Endothelial cell (in vitro differentiated cells): ENCODE measurements around the gene LUZP1. TPM values are rescaled to one million over a fixed set of nuclear protein-coding genes. Genes with fewer than 3 reads are reported as not detected.

Experiments
- DNase-seq: peaks from one replicate; pipeline ENCODE4 v3.0.0; 2021; ENCODE audit warnings: low spot score
- H3K27ac Mint-ChIP-seq: one replicate; pipeline ENCODE4 v1.8.0; 2021; ENCODE audit warnings: mixed read lengths, inconsistent platforms; ENCODE audit not compliant: unreplicated experiment
- H3K27me3 Mint-ChIP-seq: one replicate; pipeline ENCODE4 v1.8.0; 2021; ENCODE audit warnings: mild to moderate bottlenecking, moderate library complexity, mixed read lengths, inconsistent platforms; ENCODE audit not compliant: unreplicated experiment
- H3K36me3 Mint-ChIP-seq: one replicate; pipeline ENCODE4 v1.8.0; 2021; ENCODE audit warnings: mild to moderate bottlenecking, low read depth, mixed read lengths, inconsistent platforms; ENCODE audit not compliant: unreplicated experiment
- H3K4me1 Mint-ChIP-seq: one replicate; pipeline ENCODE4 v1.8.0; 2021; ENCODE audit warnings: mild to moderate bottlenecking, mixed read lengths, inconsistent platforms; ENCODE audit not compliant: unreplicated experiment
- H3K4me3 Mint-ChIP-seq: one replicate; pipeline ENCODE4 v1.8.0; 2021; ENCODE audit warnings: mild to moderate bottlenecking, mixed read lengths, inconsistent platforms; ENCODE audit not compliant: unreplicated experiment
- H3K9me3 Mint-ChIP-seq: one replicate; pipeline ENCODE4 v1.8.0; 2021; ENCODE audit warnings: mixed read lengths, inconsistent platforms; ENCODE audit not compliant: unreplicated experiment
- total RNA-seq: library from RNA; stranded (reverse); fragmentation: NEBNext Ultra II Directional; extraction: Animal tissue kit (Norgen Biotek cat#: 25700); gene quantifications from one replicate; pipeline ENCODE4 v1.2.1, GENCODE V29; 2021; ENCODE audit not compliant: unreplicated experiment
- TF ChIP-seq, protein P1 (sequence below): fragments of 200-600 bp; sonication (generic); IDR thresholded peaks from one replicate; pipeline ENCODE4 v1.5.0; 2021; ENCODE audit warnings: antibody characterized with exemption; ENCODE audit not compliant: unreplicated experiment

LUZP1 gene
- total RNA-seq, 1 donor from 2014 or later = 103 TPM

DNA sequence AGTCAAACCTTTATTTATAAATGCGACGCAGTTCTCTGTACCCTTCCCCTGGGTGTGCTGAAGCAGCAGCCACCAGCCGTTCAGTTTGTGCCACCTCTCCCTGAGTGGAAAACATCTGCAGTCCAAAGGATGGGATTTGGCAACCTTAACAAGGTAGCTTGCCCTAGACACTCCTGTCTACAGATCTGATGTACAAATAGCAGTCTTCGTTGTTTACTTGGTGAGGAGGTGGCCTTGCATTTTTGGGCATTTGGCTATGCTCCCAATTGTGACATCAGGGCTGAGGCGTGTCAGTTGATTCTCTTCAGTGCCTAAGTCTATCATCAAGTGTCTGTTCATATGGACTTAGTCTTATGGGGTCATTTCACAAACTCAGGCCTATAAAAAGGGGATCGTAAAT, 89.6 kb downstream of the LUZP1 start:
- TF ChIP-seq, protein P1, sequence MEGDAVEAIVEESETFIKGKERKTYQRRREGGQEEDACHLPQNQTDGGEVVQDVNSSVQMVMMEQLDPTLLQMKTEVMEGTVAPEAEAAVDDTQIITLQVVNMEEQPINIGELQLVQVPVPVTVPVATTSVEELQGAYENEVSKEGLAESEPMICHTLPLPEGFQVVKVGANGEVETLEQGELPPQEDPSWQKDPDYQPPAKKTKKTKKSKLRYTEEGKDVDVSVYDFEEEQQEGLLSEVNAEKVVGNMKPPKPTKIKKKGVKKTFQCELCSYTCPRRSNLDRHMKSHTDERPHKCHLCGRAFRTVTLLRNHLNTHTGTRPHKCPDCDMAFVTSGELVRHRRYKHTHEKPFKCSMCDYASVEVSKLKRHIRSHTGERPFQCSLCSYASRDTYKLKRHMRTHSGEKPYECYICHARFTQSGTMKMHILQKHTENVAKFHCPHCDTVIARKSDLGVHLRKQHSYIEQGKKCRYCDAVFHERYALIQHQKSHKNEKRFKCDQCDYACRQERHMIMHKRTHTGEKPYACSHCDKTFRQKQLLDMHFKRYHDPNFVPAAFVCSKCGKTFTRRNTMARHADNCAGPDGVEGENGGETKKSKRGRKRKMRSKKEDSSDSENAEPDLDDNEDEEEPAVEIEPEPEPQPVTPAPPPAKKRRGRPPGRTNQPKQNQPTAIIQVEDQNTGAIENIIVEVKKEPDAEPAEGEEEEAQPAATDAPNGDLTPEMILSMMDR = no peak
- peaks cover 11% of the 10 kb centered on the region for H3K4me1 Mint-ChIP-seq
- no peak overlapping the region for H3K27ac Mint-ChIP-seq
- H3K9me3 Mint-ChIP-seq = no peaks in the 10 kb centered on the region
- peak overlapping the region; percentile 44 for H3K4me3 Mint-ChIP-seq
- H3K27me3 Mint-ChIP-seq = peaks cover 7% of the 10 kb centered on the region
- DNase-seq = no peak
- peaks cover 46% of the 10 kb centered on the region for H3K36me3 Mint-ChIP-seq

DNA sequence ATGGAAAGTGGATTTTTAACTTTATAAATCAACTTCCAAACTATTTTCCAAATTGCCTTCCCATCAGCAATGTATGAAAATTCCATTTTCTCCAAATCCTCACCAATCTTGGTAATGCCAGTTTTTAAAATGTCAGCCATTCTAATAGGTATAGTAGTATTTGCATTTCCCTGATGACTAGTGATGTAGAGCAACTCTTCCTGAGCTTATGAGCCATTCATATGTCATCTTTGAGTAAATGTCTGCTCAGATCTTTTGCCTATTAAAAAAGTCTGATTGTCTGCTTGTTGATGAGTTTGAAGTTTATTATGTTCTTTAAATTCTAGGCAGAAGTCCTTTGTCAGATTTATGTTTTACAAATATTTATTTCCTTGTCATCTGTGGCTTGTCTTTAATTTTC, 94.6 kb downstream of the LUZP1 start:
- Mint-ChIP-seq H3K9me3 (no peaks in the 10 kb centered on the region), H3K36me3 (peaks cover 36% of the 10 kb centered on the region), H3K4me1 (peaks cover 3% of the 10 kb centered on the region), H3K4me3 (no peak overlapping the region), H3K27me3 (no peaks in the 10 kb centered on the region), H3K27ac (no peak overlapping the region)
- no peak for DNase-seq
- TF ChIP-seq, protein P1 = no peak

DNA sequence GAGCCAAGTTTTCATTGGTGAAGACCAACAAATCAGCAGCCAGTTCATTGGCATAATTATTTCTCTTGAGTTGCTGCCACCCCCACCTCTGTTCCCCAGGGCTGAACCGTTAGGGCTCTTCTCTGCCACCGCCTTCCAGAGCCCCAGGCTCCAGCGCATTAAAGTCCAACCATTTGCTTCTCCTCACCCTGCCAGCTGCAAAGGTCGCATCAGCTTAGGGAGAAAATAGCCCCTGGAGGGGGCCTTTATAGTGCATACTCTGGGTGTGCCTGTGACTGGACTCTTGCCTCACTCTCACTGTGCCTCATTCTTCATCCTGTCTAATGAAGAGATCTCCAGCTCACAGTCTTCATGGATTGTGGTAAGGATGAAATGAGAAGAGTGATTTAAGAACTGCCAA, 99.0 kb downstream of the LUZP1 start:
- H3K27ac Mint-ChIP-seq = no peak overlapping the region
- DNase-seq = no peak
- H3K36me3 Mint-ChIP-seq = peaks cover 27% of the 10 kb centered on the region
- no peaks in the 10 kb centered on the region for H3K9me3 Mint-ChIP-seq
- TF ChIP-seq, protein P1 = no peak
- no peak overlapping the region for H3K4me3 Mint-ChIP-seq
- peaks cover 3% of the 10 kb centered on the region for H3K4me1 Mint-ChIP-seq
- no peaks in the 10 kb centered on the region for H3K27me3 Mint-ChIP-seq

DNA sequence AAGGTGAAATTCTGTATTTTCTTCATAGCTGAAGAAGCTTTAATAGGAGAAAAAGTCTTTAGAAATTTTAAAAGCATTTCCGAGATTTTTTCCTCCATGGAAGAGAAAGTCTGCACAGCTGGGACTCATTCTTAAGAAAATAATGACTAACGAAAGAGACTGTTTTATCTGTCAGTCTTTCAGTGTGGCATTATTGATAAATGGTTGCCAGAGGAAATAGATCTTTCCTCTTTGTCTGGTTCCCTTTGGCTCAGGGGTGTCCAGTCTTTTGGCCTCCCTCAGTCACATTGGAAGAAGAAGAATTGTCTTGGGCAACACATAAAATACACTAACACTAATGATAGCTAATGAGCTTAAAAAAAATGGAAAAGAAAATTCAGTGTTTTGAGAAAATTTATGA, 99.5 kb downstream of the LUZP1 start:
- TF ChIP-seq, protein P1 = no peak
- no peak overlapping the region for H3K27ac Mint-ChIP-seq
- peaks cover 24% of the 10 kb centered on the region for H3K36me3 Mint-ChIP-seq
- H3K27me3 Mint-ChIP-seq = no peaks in the 10 kb centered on the region
- DNase-seq = no peak
- H3K9me3 Mint-ChIP-seq = no peaks in the 10 kb centered on the region
- H3K4me1 Mint-ChIP-seq = peaks cover 3% of the 10 kb centered on the region
- no peak overlapping the region for H3K4me3 Mint-ChIP-seq

DNA sequence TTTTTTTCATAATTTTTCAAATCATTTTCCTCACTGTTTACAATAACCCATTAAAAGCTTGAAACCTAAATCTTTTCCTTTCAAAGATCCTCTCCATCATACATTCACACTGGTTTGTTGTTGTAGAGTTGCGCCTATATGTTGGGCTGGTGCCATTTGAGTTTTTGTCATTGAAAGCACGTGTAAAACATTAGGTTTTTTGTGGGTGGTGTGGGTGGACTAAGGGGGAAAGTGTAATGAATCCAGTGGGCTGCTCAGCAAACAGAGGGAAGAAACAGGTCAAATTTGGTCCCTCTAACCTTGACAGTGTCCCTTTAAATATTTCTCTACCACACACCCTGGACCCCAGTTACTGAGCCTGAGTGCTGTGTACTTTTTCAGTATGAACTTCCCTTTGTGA, 102.6 kb downstream of the LUZP1 start:
- Mint-ChIP-seq H3K4me3 (no peak overlapping the region), H3K9me3 (no peaks in the 10 kb centered on the region), H3K4me1 (peaks cover 3% of the 10 kb centered on the region), H3K27ac (no peak overlapping the region), H3K27me3 (no peaks in the 10 kb centered on the region), H3K36me3 (peaks cover 6% of the 10 kb centered on the region)
- TF ChIP-seq, protein P1 = no peak
- no peak for DNase-seq
